Smooth muscle cell (in vitro differentiated cells): ENCODE results near the gene ST6GALNAC6. TPM values are rescaled to one million over a fixed set of nuclear protein-coding genes. Genes with fewer than 3 reads are reported as not detected.

ENCODE experiments used
- DNase-seq: peaks from one replicate; lab custom pipeline; 2025; ENCODE audit not compliant: unreplicated experiment; lab: John Stamatoyannopoulos, UW
- H2AFZ ChIP-seq: fragments of 200-600 bp; sonication (generic); 2 replicates; pipeline ENCODE4 v1.6.0; 2016; ENCODE audit warnings: antibody characterized with exemption, low read depth, mild to moderate bottlenecking
- H3F3A ChIP-seq: fragments of 200-600 bp; sonication (generic); 2 replicates; pipeline ENCODE4 v1.6.0; 2017; ENCODE audit warnings: antibody characterized with exemption, low read depth
- H3K27ac ChIP-seq: fragments of 200-600 bp; sonication (generic); 2 replicates; pipeline ENCODE4 v1.5.1; 2016; ENCODE audit warnings: low read depth, mild to moderate bottlenecking
- H3K27me3 ChIP-seq: fragments of 200-600 bp; sonication (generic); 2 replicates; pipeline ENCODE4 v1.6.1; 2016; ENCODE audit warnings: low read depth, mild to moderate bottlenecking
- H3K36me3 ChIP-seq: fragments of 200-600 bp; sonication (generic); 2 replicates; pipeline ENCODE4 v1.5.1; 2016; ENCODE audit warnings: low read depth
- H3K4me1 ChIP-seq: fragments of 200-600 bp; sonication (generic); 2 replicates; pipeline ENCODE4 v1.5.1; 2016; ENCODE audit warnings: low read depth
- H3K4me2 ChIP-seq: fragments of 200-600 bp; sonication (generic); 2 replicates; pipeline ENCODE4 v1.6.0; 2016; ENCODE audit warnings: mild to moderate bottlenecking
- H3K4me3 ChIP-seq: fragments of 200-600 bp; sonication (generic); 2 replicates; pipeline ENCODE4 v1.5.1; 2016; ENCODE audit warnings: mild to moderate bottlenecking
- H3K79me2 ChIP-seq: fragments of 200-600 bp; sonication (generic); 2 replicates; pipeline ENCODE4 v1.6.0; 2016; ENCODE audit warnings: low read depth, mild to moderate bottlenecking
- H3K9ac ChIP-seq: fragments of 200-600 bp; sonication (generic); 2 replicates; pipeline ENCODE4 v1.6.0; 2016; ENCODE audit warnings: low read depth
- H3K9me3 ChIP-seq: fragments of 200-600 bp; sonication (generic); replicated peaks from 2 replicates; pipeline ENCODE4 v1.5.1; 2016; ENCODE audit warnings: low read depth
- H4K20me1 ChIP-seq: fragments of 200-600 bp; sonication (generic); 2 replicates; pipeline ENCODE4 v1.6.0; 2016; ENCODE audit warnings: low read depth
- whole genome bisulfite sequencing: methylation state at CpG from one replicate; pipeline ENCODE4 v1.1.7; 2016; ENCODE audit warnings: low lambda C conversion rate; 5-methylcytosine and 5-hydroxymethylcytosine counted together
- polyA plus RNA-seq: library from polyadenylated mRNA; unstranded; fragments of >200 nt; fragmentation: Nextera tagmentation; extraction: Ambion mirVana; gene quantifications from 2 replicates; pipeline ENCODE4 v1.2.1, GENCODE V29; 2016
- total RNA-seq: library from RNA; depleted of rRNA; stranded (reverse); fragments of >200 nt; gene quantifications from 2 replicates; pipeline ENCODE4 v1.2.3, GENCODE V29; 2014
- TF ChIP-seq, protein P1 (sequence below): fragments of 200-600 bp; sonication (generic); IDR thresholded peaks from 2 replicates; pipeline ENCODE4 v1.5.1; 2017; ENCODE audit warnings: borderline replicate concordance, mild to moderate bottlenecking, antibody characterized with exemption; ENCODE audit not compliant: insufficient read depth, poor library complexity, severe bottlenecking

ST6GALNAC6 gene
- total and polyA plus RNA-seq, 2 experiments from 2014 or later = 36.4 to 65.8 TPM

DNA sequence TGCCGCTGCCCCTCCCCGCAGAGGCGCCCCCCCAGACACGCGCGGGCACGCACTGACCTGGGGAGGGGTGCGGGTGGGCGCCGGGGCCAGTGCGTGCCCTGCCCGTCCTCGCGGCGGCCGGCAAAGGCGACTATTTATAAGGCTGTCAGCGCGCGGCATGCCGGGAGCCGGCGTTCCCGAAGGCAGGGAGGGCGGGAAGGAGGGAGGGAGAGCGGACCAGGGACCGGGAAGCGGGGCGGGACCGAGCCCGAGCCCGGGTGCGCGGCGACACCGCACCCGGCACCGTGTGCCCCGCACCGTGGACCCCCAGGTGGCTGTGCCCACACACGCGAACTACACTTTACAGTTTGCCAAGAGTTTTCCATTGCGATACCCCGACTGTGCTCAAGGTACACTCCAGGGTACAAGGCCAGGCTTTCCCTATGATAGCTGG lies 21.8 kb downstream of the ST6GALNAC6 start, which contains the start of gene AK1:
AK1 (minus strand) TSS at position 110 of the 433 bp plus-strand sequence. CDS start 3,058 bp downstream, outside the sequence.
- Histone ChIP-seq H3F3A (no peaks in the 10 kb centered on the region), H3K9me3 (no peaks in the 10 kb centered on the region), H2AFZ (peak within 1 kb of the TSS; percentile 33), H3K4me2 (peak within 1 kb of the TSS; percentile 91), H3K9ac (peak within 1 kb of the TSS; percentile 29), H3K27ac (peak within 1 kb of the TSS; percentile 4), H3K4me3 (peak within 1 kb of the TSS; percentile 58), H3K27me3 (no peaks in the 10 kb centered on the region), H3K79me2 (no peaks in the 10 kb centered on the region), H3K36me3 (no peaks in the 10 kb centered on the region), H3K4me1 (peaks cover 5% of the 10 kb centered on the region), H4K20me1 (no peaks in the 10 kb centered on the region)
- WGBS = 5% methylated on average over 19 of the region's 44 CpGs
- DNase-seq = peak; percentile 59
- TF ChIP-seq, protein P1, sequence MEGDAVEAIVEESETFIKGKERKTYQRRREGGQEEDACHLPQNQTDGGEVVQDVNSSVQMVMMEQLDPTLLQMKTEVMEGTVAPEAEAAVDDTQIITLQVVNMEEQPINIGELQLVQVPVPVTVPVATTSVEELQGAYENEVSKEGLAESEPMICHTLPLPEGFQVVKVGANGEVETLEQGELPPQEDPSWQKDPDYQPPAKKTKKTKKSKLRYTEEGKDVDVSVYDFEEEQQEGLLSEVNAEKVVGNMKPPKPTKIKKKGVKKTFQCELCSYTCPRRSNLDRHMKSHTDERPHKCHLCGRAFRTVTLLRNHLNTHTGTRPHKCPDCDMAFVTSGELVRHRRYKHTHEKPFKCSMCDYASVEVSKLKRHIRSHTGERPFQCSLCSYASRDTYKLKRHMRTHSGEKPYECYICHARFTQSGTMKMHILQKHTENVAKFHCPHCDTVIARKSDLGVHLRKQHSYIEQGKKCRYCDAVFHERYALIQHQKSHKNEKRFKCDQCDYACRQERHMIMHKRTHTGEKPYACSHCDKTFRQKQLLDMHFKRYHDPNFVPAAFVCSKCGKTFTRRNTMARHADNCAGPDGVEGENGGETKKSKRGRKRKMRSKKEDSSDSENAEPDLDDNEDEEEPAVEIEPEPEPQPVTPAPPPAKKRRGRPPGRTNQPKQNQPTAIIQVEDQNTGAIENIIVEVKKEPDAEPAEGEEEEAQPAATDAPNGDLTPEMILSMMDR = no peak

DNA sequence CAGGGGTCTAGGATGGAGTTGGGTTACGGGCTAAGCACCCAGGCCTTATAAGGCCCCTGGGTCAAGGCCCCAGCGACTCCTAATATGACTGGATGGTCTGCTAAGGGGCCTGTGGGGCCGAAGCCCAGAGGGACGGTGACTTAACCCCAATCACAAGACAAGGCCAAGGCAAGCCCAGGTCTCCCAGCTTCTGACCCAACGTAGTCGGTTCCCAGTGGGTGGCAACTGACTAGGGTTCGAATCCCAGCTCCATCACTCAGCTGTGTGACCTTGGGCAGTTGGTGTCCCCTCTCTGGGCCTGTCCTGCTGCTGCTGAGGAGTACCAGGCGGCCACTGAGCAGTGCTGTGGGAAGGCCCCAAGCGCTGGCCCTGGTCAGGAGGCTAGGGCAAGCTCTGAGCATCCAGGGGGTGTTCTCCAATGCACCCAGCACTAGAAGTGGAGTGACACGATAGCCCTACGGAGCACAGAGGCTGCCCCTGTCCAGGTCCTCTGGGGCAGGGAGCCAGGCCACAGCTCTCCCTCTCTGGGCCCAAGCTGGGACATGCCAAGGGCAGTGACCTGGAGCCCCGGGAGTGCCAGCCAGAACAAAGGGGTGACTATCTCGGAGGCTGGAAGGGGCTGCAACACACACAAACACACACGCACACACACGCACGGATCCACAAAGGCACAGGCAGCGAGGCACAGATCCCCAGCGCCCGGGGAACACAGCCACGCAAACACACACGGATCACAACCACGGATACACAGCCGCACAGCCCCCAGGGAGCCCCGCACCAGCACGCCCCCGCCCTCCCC lies 22.4 kb downstream of the ST6GALNAC6 start:
- no peak for DNase-seq
- peak overlapping the region; percentile 4 for H3K27ac ChIP-seq
- WGBS = 45% methylated on average over 23 of the region's 26 CpGs

DNA sequence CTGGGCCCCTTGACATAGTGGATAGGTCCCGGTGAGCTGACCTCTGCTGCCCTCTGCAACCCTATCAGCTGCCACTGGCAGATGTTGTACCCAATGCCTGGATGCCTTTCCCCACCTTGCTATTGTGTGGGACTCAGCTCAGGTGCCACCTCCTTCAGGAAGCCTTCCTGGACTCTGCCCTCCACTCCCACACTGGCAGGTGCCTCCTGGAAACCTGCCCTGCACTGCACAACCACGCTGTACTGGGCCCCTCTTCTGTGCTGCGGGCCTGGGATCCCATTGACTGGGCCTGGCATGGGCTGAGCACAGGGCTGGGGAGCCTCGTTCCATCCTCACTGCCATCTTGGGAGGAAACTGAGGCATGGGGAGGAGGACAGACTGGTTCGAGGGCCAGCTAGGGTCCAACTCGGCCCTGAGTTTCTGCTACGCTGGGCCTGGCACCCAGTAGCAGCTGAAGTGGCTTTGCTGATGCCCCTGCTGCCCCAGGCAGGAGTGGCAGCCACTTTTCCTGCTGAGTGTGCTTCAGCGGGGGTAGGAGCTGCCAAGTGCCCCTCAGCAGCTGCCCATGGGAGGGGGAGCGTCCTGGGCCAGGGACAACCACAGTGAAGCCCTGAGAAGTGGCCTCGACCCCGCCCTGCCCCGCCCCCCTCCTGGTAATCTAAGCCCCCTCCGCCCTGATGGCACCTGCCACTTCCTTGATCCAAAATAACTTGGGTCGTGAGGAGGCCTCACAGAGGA lies 23.2 kb downstream of the ST6GALNAC6 start:
- Histone ChIP-seq H3K79me2 (no peaks in the 10 kb centered on the region), H4K20me1 (no peaks in the 10 kb centered on the region), H3K9me3 (no peaks in the 10 kb centered on the region), H3K9ac (no peak overlapping the region), H3K27ac (no peak overlapping the region), H3F3A (no peaks in the 10 kb centered on the region), H3K4me3 (no peak overlapping the region), H3K4me1 (peaks cover 5% of the 10 kb centered on the region), H3K27me3 (no peaks in the 10 kb centered on the region), H3K4me2 (peak overlapping the region; percentile 91), H3K36me3 (no peaks in the 10 kb centered on the region), H2AFZ (no peak overlapping the region)
- WGBS = 90% methylated on average over 12 of the region's 14 CpGs
- no peak for DNase-seq
- TF ChIP-seq, protein P1 = no peak

More for the DNA sequence above, 22.4 kb downstream of the ST6GALNAC6 start:
- Histone ChIP-seq H3K9me3 (no peaks in the 10 kb centered on the region), H3K79me2 (no peaks in the 10 kb centered on the region), H3K9ac (peak overlapping the region; percentile 29), H2AFZ (no peak overlapping the region), H3K4me2 (peak overlapping the region; percentile 91), H4K20me1 (no peaks in the 10 kb centered on the region), H3K36me3 (no peaks in the 10 kb centered on the region), H3K4me1 (peaks cover 5% of the 10 kb centered on the region), H3K27me3 (no peaks in the 10 kb centered on the region), H3K4me3 (peak overlapping the region; percentile 58), H3F3A (no peaks in the 10 kb centered on the region)
- TF ChIP-seq, protein P1 = no peak
